Activated T-helper 9 cell treated with anti-CD3 and anti-CD28 coated beads, Interleukin-2, amount 50 U/mL, for 16 hours (primary cell): Measurements from ENCODE around the gene SLC24A3.

ENCODE experiments used
- DNase-seq: peaks from one replicate; pipeline ENCODE4 v3.0.0-alpha.2; 2020; ENCODE audit warnings: low read depth

The SLC24A3 gene

DNA sequence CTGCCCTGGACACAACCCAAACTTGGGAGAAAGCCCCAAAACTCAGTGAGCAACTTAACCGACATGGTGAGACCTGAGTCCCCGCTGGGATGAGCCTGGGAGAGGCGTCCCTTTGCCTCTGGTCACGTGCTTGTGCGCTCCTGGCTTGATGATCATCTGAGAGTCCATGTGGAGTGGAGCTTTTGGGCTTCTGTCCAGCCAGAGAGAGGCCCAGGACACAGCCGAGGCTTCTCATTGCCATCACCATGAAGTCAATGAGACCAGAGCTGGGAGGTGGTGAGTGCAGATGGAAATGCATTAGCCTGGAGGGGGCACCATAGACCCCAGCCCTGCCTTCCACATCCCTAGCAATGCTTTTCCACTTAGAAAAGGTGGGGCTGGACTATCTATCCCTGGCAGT is 250.0 kb downstream of the SLC24A3 start:
- no peak for DNase-seq

DNA sequence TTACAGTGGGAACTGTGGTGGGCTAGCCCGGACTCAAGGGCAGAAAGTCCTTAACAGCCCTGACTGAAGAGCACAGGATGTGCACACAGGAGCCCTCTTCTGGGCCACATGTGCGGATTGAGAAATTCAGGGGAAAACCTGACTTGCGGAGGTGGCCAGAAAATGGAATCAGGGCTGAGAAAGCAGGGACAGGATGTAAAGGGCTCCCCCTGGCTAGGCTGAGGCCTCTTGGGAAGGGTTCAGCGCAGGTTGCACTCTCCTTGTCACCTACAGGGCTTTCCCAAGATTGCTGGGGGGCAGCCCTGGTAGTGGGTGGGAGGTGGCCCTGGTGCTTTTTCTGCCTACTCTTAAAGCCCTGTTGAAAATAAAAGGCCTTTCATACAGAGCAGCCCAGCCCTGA is 251.2 kb downstream of the SLC24A3 start:
- no peak for DNase-seq

DNA sequence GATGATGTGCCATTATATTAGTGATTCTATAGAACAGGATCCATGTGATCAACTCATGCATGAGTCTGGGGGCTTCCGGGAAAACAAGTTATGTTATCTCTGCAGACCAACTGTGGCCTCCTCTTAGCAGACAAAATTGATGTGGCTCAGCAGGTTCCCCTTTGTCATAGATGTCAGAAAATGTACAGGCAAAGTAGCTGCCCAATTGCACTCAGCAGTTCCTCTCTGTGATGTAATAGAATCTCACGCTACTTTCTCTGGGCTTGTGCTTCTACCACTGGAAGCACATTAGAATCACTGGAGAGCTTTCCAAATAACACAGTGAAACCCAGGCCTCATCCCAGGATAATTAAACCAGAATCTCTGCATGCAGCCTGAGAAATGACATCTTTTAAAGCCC is 253.1 kb downstream of the SLC24A3 start:
- no peak for DNase-seq

DNA sequence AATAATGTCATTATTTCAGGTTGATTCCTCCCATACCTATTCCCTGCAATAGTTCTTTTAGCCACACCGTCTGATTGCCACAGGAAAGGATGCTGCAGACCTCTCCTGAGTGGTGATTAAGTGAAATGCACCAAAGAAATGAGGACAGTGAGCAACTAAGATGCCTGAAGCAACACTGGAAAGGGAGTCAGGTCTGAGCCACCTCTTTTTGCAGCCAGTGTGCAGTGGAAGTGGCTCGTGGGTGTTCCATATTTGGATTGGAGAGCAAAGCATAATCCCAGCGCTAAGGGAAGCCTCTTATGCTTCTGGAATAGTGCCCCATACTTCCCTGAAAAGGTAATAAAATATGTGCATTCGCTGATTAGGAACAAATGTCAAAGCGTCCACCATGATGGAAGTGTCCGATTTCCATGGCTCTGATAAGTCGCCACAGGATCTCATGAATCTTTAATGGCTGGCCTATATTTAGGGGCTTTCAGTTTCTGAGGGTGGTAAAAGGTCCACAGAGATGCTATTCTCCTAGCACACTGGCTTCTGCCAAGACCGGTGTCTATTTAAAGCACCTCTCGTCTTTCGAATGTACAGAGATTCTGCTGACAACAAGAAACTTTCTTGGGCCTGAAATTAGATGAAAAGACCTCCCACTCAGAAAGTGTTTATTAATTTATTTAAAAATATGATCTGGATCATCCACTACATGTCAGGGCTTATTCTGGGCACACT is 253.9 kb downstream of the SLC24A3 start:
- DNase-seq: no peak

DNA sequence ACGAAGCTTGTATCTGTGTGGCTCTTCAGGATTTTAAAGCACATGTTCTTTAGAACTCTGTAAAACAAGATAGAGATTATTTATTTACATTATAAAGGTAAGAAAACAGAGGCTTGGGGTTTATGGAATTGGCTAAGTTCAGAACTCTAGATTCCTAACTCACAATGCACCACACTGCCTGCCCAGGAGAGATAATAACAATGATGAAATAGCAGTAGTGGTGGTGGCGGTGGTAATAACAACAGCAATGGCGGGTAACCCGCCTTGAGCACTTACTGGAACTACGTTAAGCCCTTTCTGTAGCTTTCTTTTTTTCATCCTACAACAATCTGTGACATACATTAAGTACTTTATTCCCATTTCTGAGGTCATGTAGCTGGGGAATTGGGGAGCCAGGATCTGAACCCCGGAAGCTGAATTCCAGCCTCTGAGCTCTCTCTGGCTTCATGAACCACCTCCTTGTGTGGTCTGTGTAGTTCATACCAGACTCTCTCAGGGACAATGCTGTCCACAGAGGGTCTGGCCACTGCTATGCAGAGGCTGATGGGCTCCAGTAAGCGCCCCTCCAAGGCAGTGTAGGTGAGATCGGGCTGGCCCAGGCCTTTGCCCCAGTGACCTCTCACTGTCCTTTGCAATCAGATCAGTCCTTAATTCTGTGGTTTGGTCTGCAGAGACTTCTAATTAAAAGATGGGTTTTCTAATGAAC is 260.9 kb downstream of the SLC24A3 start:
- DNase-seq: no peak

DNA sequence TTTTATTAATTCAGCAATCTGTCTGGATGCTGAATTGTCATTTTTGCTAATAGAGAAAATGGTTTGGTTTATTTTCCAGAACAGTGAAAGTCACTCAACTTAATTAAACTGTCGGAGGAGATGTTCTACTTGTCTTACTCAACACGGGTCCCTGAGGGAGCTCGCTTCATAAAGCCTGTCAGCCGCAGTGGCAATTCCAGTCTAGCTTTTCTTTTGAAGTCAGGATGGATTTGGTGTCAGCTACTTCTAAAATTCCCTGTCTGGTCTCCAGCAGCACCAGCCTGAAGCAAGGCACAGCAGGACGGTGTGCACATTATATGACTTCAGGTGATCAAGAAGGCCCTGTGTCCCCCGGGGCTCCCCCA is 261.5 kb downstream of the SLC24A3 start:
- no peak for DNase-seq

DNA sequence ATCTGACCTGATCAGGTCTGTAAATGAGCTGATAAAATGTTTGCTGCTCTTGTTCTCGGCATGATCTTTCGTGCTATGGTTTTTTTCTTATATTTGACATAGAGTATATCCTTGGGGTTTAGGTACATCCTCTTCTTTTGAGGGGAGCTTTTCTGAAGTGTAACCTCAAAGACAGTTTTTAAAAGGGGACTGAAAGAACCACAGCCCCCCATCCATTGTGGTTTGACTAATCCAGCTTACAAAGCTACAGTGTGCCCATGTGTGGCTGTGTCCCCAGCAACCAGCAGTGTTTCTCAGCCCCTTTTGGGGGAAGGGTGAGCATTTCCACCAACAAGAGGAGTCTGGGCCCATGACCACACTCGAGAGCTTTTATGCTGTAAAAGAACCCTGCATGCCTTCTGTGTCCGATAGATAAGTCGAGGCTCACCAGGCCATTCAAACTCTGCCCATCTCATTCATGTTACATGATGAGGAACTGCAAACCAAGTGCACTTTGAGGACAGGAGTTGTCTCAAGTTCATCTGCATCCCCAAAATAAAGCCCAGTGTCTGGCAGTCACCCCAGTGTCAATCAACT is 266.0 kb downstream of the SLC24A3 start:
- no peak for DNase-seq

DNA sequence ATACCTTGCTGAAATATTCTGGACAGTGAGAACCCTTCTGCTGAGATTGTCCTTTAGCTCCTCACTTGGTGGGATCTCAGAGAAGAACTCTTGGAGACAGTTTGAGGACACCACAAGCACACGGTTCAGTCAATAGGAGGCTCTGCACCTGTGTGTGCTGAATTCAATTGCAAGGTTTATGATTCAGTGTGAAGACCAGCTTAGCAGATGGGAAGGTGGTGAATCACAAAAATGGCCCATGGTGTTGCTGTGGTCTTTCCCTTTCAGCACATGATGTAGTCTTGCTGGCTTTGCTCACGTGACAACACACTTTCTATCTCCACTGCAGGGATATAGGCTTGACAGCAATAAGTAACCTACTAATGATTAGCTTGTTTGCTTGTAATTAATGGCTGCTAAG is 270.3 kb downstream of the SLC24A3 start:
- no peak for DNase-seq

DNA sequence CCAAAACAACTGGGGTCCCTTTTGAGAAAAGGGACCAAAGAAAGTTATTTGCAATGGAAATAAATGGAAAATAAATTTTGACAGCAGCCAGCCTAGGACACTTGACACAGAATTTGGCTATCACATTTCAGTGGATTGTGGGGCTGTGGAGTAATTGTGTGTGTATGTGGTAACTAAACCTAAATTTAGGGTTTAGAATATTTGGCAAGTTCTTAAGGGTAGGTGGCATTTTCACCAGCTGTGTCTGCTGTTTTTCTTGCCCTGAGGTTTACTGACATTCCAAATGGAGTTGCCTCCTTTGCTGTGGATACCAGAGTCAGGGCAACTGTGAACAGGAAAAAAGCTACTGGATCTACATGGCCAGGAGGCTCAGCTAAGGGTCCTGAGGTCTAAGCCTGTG is 270.9 kb downstream of the SLC24A3 start:
- no peak for DNase-seq

DNA sequence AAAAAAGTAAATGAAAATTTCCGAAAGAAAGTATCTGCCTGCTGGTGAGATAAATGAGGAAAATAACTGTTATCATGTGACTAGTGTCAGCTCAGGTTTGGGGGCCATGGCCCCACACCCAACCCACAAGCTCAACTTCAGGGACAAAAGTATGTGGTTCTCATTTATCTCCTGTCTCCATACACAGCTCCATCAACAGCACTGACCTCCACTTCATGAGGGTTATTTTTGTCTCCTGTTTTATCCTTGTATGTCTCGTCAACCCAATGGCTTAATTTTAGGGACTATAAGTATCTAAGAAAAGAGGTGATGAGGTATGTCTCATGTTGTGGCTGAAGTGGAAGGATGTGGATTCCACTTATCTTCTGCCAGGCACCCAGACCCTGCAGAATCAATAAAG is 274.0 kb downstream of the SLC24A3 start:
- no peak for DNase-seq

DNA sequence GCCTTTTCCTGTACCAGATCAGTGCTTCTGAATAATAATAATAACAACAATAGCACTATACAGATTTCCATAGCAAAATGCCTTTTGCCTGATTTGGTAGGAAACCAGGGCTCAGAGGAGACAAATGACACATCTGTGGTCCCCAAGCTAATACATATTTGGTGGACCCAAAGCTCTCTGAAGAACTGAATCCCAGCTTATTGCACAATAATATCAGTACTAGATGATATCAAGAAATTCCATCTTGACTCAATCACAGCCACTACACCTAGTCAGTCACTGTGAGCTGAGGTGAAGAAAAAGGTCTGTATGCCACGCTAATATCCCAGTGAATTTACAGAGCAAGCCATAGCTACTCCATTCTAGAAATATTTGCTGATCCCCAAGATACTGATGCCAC is 275.0 kb downstream of the SLC24A3 start:
- DNase-seq: no peak

DNA sequence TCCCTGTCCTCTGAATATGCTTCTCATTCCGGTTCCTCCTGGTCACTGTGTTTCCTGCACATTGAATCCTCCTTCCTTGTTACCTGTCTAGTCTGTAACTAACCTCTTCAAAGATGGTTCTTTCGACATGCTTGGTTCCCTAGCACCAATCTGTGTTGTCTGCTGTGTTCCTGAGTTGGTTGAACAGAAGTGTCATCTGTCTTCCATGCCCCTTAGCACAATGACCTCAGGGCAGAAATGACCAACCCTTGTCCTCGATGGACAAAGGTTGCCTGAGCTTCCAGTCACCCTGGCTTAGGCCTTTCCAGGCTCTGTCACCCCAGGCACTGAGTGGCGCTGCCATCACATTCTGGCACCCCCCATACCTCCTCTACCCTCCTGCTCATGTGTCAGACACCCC is 278.8 kb downstream of the SLC24A3 start:
- no peak for DNase-seq

DNA sequence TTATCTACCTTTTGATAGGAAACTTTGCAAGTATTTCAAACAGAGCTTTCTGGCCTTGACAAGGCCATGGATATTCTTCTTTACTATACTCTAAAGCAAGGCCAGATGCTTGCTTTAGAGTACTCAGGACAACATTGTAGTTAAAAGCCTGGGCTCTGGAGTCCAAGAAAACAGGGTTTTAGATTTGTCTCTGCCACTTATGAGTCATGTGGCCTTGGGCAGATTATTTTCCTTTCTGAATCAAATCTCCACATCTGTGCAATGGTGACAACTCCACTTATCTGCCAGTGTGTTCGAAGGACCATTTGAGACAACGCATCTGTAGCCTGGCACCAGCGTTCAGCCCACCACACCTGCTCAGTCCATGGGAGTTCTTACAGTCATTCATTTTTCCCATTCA is 279.7 kb downstream of the SLC24A3 start:
- DNase-seq: no peak

DNA sequence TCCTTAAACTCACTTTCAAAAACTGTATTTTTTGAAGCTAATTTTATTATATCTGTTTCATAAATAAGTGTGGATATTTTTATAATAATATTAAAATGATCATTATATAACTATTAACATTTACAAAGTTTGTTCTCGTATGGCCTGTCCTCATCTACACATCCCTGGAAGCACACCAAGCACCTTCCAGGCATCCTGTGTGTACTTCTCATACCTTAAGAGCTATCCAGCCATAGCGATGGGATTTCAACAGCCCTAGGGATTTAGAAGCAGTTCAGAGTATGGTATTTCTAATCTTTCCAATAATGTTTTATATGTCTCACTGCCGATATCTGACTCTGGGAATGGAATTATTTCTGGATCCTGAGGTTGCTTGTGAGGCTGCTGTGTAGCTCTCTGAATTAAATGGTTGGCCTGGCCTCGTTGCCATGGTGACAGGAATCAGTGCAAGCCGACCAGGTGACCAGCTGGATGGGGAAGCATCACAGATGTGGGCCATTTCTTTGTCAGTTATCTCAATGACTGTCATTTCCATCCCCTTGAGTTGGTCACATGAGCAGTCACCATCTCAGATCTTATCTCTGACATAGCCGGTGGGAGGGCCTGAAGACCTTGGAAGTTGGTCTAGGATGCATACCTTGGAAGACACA is 280.4 kb downstream of the SLC24A3 start:
- no peak for DNase-seq

DNA sequence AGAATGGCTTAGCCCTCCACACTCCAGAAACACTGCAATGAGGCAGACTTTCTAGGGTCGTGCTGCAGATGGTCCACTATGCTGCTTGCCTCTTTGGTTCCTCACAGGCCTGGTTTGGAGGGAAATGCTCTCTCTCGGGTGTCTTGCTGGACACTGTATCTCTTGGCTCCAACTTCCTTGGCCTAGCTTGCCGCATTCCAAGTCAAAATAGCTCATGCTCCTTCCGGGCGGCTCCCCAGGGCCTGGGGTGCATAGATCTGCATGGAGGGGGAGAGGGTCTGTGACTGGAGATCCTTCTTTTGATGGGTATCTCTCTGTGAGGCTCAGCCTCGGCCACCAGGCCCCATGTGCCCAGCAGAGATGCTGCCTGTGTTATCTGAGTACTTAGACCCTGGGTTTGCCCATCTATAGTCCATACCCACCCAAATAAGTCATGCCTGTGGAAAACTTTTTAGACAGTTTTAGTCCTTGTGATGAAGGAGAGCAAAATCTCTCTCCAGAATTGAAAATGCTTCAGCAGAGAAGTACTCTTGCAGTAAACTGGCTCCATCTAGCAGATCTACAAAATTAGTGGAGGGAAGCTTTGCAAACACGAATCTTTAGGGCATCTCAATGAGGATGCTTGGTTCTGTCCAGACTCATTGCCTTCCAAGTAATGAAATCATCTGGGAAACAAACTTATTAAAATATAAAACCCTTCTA is 281.5 kb downstream of the SLC24A3 start:
- DNase-seq: no peak

DNA sequence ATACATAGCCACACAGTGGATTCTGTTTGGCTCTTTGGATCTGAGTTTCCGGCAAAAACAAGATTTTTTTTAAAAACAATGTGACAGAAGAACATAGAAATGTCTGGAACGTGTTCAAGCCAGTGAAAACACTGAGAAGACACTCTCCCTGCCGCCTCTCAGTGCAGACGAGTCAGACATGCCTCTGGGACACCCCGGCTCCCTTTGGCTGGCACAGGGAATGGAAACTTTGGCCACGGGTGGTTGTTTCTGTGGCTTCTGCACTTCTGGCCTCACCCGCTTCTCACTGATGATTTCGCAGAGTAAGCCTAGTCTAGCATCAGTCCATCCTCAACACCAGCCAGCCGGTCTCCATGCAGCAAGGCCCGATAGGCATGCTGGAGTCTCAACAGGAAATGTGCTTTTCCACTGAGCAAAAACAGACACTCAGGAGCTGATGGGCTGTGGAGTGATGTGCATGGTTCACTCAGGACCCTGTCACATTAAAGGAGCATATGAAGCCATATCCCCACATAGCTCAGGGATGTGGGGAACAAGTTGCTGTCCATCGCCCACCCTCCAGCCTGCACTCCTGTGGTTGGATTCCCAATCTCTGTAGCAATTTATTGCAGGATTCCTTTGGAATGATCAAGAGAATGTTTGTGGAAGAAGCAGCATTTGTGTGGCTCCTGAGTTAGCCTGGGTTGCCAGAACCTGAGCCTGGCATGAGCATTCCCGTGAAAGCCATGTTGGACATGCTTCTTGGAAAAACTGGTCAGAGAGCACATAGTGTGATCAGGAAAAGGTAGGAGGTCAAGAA is 283.7 kb downstream of the SLC24A3 start:
- DNase-seq: no peak

DNA sequence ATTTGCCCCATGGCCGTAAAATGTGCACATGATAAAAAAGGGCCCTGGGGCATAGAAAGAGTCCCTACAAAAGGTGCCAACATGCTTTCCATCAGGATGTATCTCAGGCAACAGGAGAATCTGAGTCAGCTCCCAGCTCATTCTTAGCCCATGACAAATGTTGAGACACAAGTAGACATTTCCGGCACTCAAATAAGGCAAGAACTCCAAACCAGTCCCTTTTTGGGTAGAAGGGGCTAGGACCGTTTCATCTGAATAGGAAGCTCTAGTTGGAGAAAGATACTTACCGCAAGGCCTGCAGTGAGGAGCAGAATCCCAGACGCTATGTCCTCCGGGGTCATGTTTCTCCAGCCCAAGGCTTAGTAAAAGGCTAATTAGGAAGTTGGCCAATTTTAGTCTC is 284.6 kb downstream of the SLC24A3 start:
- DNase-seq: no peak

DNA sequence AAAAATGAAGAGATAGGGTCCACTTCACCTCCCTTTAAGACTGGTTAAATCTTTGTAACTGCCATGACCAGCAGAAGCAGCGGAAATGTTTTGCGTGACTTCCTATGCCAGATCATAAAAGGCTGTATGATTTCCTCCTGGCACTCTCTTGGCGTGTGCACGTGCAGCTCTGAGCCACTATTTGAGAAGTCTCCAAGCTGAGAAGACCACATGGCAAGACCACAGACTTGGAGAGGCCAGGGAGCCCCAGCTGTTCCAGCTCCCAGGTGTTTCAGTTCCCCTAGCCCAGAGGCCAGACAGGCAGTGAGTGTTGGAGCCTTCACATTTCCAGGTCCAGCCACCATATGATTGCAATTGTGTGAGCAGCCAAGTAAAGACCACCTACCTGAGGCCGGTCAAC is 286.3 kb downstream of the SLC24A3 start:
- DNase-seq: no peak

DNA sequence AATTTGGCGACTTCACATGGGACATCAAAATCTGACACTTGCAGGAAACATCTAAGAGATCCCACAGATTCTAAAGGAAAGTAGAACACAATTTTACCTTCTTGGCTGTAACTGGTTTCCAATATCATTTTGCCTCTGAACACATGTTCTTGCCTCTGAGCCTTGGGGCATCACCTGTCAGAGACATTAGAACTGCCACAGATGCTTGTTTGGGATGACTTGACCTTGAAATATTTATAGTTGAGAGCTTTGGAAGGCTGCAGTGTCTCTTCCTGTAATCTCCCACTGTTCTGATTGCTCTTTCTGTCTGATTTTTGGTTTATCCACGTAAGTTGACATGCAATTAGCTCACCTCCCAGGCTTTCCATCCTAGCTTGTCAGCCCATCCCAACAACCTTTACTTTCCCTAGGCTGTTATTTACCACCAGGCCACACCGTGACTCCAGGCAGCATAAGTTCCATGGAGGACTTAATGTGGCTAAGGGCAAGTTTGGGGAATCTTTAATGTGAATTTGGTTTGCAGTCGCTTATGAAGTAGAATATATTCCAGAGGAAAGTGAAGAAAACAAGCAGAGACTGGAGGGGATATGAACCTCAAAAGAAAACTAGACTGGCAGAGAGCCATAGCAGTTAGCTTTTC is 289.2 kb downstream of the SLC24A3 start:
- DNase-seq: no peak

DNA sequence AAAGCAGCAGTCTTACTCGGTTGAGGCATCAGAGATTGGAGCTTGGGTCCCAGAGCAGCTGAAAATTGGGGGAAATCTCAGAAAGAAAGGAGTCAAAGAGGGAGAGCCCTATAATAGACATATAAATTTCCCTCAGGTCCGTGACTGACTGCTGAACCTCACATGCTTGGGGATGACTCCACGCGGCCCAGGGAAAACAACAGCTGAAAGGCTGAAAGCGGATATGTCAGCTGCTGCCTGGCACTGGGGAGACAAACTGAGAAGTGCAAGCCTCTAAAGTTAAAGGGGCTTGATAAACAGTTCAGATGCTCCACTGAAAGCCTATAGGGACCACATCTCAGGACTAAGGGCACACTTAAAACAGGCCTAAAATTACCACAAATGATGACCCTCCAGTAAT is 289.7 kb downstream of the SLC24A3 start:
- DNase-seq: no peak

DNA sequence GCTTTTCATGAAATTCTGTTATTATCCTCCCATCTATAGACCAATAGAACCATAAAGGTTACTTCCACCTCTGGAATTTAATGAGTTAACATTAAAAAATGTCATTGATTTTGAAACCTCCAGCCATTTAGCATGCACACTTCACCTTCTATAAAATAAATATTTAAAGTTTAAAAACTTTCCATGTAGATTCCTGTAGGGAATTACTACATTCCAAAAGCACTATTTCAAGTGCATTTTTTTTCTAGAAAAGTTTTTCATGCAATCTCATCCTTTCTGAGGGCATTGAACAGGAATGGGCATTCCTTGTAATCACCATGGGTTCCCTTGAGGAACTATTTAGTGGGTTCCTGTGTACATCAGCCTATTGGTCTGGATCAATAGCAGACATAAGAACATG is 291.8 kb downstream of the SLC24A3 start:
- DNase-seq: no peak
